GM18861 (cell line): Measurements from ENCODE around the gene HIRA.

Experiments used
- ATAC-seq: cut with Tn5 transposase; IDR thresholded peaks from one replicate; pipeline ENCODE4 v1.9.1; 2021; ENCODE audit not compliant: unreplicated experiment

The HIRA gene

GRCh38 chr22:19290400-19291217 is 140.9 kb downstream of the HIRA start:
- no peak for ATAC-seq

- ATAC-seq = no peak
Observed at GRCh38 chr22:19289475-19290161, 141.9 kb downstream of the HIRA start.

- ATAC-seq = no peak
Observed at GRCh38 chr22:19287889-19288288, 143.6 kb downstream of the HIRA start.

- ATAC-seq = no peak
Observed at GRCh38 chr22:19287076-19287707, 144.3 kb downstream of the HIRA start.

- no peak for ATAC-seq
Observed at GRCh38 chr22:19285831-19286230, 145.7 kb downstream of the HIRA start.
